ENCODE measurements around the gene ELF4. TPM values are rescaled to one million over a fixed set of nuclear protein-coding genes. Genes with fewer than 3 reads are reported as not detected.

Gene ELF4
- total and polyA plus RNA-seq, 9 of the 15 experiments (the other 6 are each of a cell fraction or from before 2014, with no cell fraction given), result 5.9 to 55.8 (median 25.2) TPM

GRCh38 chrX:130098210-130098552, 12.1 kb downstream of the ELF4 start:
- ATAC-seq (no peak), DNase-seq (ENCODE audit: extremely low read depth in 1 of 4, low spot score in 3 of 4) (no peak), FAIRE-seq (no peak)
- WGBS (ENCODE audit: insufficient coverage, low coverage, missing lambda C conversion rate), result 46% methylated on average over 4 of the region's 5 CpGs
- TF ChIP-seq ERF (CRISPR knock-in tag; IDR thresholded peaks at IDR 0.05) (no peak), SRSF7 (optimal IDR thresholded peaks at IDR 0.05; ENCODE audit: low read depth, low read length) (no peak), ARID1B (IDR thresholded peaks at IDR 0.05) (no peak), STAT5A (IDR thresholded peaks at IDR 0.05; ENCODE audit: borderline replicate concordance, low read length) (no peak), SMAD4 (CRISPR knock-in tag; conservative IDR thresholded peaks at IDR 0.05) (0 out of 2 replicates have a peak, but pooled peaks have one; percentile 5), ZNF584 (CRISPR knock-in tag; IDR thresholded peaks at IDR 0.05; ENCODE audit: low read depth) (no peak), TCF15 (CRISPR knock-in tag; IDR thresholded peaks at IDR 0.05) (no peak)
- no peak overlapping the region for H2AFZ ChIP-seq (ENCODE audit: low read depth, low read length)
- H3K27ac ChIP-seq (ENCODE audit: extremely low read depth, low read depth, low read length), result peak overlapping the region; percentile 30; the same call in 2 of the 3 replicates
- peak overlapping the region in 1 of 2 experiments; percentile 80; a peak in 2 of 4 replicates for H3K9ac ChIP-seq (ENCODE audit: insufficient read depth in 1 of 2, low read depth in 2 of 2, low read length in 2 of 2)
- no peaks in the 10 kb centered on the region for H3K9me3 ChIP-seq (replicated peaks; ENCODE audit: control insufficient read depth, insufficient read depth, low read depth, low read length)
- H3K27me3 ChIP-seq (ENCODE audit: control insufficient read depth in 2 of 2, insufficient read depth in 2 of 2, low read length in 2 of 2), result no peaks in the 10 kb centered on the region
- CTCF ChIA-PET (ENCODE audit: low intra/inter-chr PET ratio), result no interaction called here
- POLR2A ChIA-PET, result interaction anchor here (1.1 to 3.4 kb wide), 4 partner anchors 9 to 18 kb away, joined by 3 to 11 read pairs (median 4); partner anchors contain the start of gene ELF4
- peaks cover 37 to 43% of the 10 kb centered on the region in 2 experiments for H3K4me1 ChIP-seq (replicated peaks in 1 of 2; ENCODE audit: control insufficient read depth in 2 of 2, insufficient read depth in 2 of 2, low read length in 2 of 2)
- in situ Hi-C loops (cut with MboI) (no loop called here), intact Hi-C loops (cut with micrococcal nuclease) (no loop called here)
- peaks cover 2% of the 10 kb centered on the region for H3K9me1 ChIP-seq (ENCODE audit: control insufficient read depth, insufficient read depth, low read length)
- peaks cover 21% of the 10 kb centered on the region; the same call in 2 of the 3 replicates for H3K36me3 ChIP-seq (ENCODE audit: control insufficient read depth, insufficient read depth, low read length)
- no peak overlapping the region for H3K4me3 ChIP-seq
- H3K79me2 ChIP-seq (ENCODE audit: control insufficient read depth, insufficient read depth, low read length), result peaks cover 90% of the 10 kb centered on the region
- no TSS peak for BruUV-seq (replicated peaks)
- peak overlapping the region; percentile 32; the same call in 1 of the 2 replicates for H3K4me2 ChIP-seq (ENCODE audit: insufficient read depth, low read length)
- peaks cover 8% of the 10 kb centered on the region; the same call in 1 of the 2 replicates for H4K20me1 ChIP-seq (replicated peaks; ENCODE audit: control insufficient read depth, insufficient read depth, low read length)

Measured in K562 (cell line).